Neural cell (in vitro differentiated cells): ENCODE results near the gene SPAM1.

ENCODE experiments used
- SMC3 ChIP-seq: fragments of 450-650 bp; conservative IDR thresholded peaks from 2 replicates; pipeline ENCODE4 v1.6.1; 2014; ENCODE audit warnings: antibody characterized with exemption, mild to moderate bottlenecking, moderate library complexity; ENCODE audit not compliant: poor library complexity
- TF ChIP-seq, protein P1 (sequence below): fragments of 450-650 bp; IDR thresholded peaks from 2 replicates; pipeline ENCODE4 v1.5.1; 2014; ENCODE audit warnings: antibody characterized with exemption, mild to moderate bottlenecking, moderate library complexity; ENCODE audit not compliant: poor library complexity, severe bottlenecking

DNA sequence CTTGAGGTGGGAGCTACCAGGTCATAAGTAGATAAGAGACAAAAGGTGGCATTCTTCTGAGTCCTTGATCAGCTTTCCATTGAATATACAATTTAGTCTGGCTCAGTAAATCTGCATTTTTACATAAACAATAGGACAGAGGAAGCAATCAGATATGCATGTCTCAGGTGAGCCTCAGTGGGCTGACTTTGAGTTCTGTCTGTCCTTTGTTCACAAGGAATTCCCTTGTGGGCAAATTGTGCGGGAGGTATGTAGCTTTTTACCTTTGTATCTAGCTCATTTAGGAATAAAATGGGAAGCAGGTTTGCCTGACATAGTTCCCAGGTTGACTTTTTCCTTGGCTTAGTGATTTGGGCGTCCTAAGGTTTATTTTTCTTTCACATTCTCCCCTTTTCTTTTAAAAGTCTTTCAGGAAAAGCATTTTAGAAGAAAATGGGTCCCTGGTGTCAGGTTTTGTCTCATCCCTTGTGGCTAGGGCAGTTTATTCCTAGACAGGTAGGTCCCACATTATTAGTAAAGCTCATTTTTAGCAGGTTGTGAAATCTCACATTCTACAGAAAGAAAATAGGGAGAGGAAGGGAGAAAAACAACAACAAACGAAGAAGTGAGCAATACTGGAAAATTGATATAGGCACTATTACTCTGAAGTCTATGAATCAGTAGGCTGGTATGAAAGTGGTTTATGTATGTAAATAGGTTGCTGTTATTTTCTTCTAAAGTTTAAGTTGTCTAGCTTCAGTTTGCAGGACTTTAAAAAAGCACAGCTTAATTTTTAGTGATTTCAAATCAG is 16.5 kb downstream of the SPAM1 start:
- TF ChIP-seq, protein P1, sequence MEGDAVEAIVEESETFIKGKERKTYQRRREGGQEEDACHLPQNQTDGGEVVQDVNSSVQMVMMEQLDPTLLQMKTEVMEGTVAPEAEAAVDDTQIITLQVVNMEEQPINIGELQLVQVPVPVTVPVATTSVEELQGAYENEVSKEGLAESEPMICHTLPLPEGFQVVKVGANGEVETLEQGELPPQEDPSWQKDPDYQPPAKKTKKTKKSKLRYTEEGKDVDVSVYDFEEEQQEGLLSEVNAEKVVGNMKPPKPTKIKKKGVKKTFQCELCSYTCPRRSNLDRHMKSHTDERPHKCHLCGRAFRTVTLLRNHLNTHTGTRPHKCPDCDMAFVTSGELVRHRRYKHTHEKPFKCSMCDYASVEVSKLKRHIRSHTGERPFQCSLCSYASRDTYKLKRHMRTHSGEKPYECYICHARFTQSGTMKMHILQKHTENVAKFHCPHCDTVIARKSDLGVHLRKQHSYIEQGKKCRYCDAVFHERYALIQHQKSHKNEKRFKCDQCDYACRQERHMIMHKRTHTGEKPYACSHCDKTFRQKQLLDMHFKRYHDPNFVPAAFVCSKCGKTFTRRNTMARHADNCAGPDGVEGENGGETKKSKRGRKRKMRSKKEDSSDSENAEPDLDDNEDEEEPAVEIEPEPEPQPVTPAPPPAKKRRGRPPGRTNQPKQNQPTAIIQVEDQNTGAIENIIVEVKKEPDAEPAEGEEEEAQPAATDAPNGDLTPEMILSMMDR, result no peak
- TF ChIP-seq SMC3, result no peak
